ENCODE measurements around the gene TANGO6. TPM values are rescaled to one million over a fixed set of nuclear protein-coding genes. Genes with fewer than 3 reads are reported as not detected.

TANGO6 gene
- total and polyA plus RNA-seq, 2 of the 8 experiments (the other 6 are each of a cell fraction or from before 2014, with no cell fraction given): 5.0 to 19.5 TPM

DNA sequence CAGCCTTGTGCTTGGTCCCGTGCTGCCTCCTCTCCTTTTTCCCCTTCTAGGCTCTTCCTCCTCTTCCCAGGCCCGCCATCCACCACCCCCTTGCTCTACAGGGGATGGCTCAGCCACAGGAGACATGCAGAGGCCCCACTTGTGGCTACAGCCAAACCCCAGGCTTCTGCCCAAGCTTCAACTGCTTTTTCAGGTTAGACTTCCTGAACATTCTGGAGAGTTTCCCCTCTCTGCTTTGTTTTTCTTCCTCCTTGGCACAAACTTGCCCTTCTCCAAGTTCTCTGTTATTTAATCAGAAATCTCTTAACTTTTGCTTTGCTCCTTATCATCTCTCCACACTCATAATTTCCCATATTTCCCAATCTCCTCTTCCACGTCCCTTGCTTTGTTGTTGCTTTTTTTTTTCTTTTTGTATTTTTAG, 243.8 kb downstream of the TANGO6 start:
- Histone ChIP-seq H3K18ac (ENCODE audit: extremely low read depth, low read length) (no peak overlapping the region), H3K14ac (ENCODE audit: insufficient read length) (no peak overlapping the region), H3K9ac (replicated peaks in 1 of 4; ENCODE audit: extremely low read depth in 1 of 4, low read depth in 3 of 4, low read length in 3 of 4) (no peak overlapping the region), H2BK120ac (replicated peaks; ENCODE audit: low read depth, low read length) (no peak overlapping the region), H3K56ac (replicated peaks; ENCODE audit: insufficient read length, low read depth, low read length) (no peak overlapping the region), H3K36me3 (ENCODE audit: control insufficient read depth in 2 of 4, insufficient read depth in 4 of 4, low read length in 3 of 4) (no peaks in the 10 kb centered on the region), H3K4me1 (replicated peaks in 1 of 4; ENCODE audit: control insufficient read depth in 3 of 4, insufficient read depth in 4 of 4, low read length in 3 of 4) (peaks cover 9 to 14% (median 12%) of the 10 kb centered on the region in 4 experiments), H3K27me3 (replicated peaks in 1 of 4; ENCODE audit: control insufficient read depth in 3 of 4, extremely low read depth in 1 of 4, insufficient read depth in 3 of 4, low read length in 3 of 4) (no peaks in the 10 kb centered on the region), H2BK15ac (ENCODE audit: low read length) (peak overlapping the region; percentile 63; the same call in 1 of the 2 replicates), H3K4me2 (ENCODE audit: insufficient read depth in 1 of 2, low read depth in 2 of 2, low read length in 2 of 2) (no peak overlapping the region), H3K79me1 (ENCODE audit: low read depth, low read length) (no peaks in the 10 kb centered on the region), H3K27ac (ENCODE audit: low read depth, low read length) (no peak overlapping the region), H2BK12ac (ENCODE audit: low read depth, low read length) (no peak overlapping the region; the same call in 1 of the 2 replicates), H3K4me3 (ENCODE audit: extremely low read depth in 1 of 4, insufficient read depth in 2 of 4, low read depth in 3 of 4, low read length in 4 of 4) (no peak overlapping the region), H3K23ac (ENCODE audit: insufficient read length) (no peak overlapping the region), H2BK20ac (ENCODE audit: low read length) (no peak overlapping the region; the same call in 1 of the 2 replicates), H4K20me1 (replicated peaks in 1 of 2; ENCODE audit: control insufficient read depth in 1 of 2, insufficient read depth in 2 of 2, low read length in 2 of 2) (no peaks in the 10 kb centered on the region), H4K8ac (ENCODE audit: extremely low read depth, insufficient read depth, low read length) (peak overlapping the region; percentile 0; the same call in 1 of the 2 replicates), H2AK5ac (ENCODE audit: low read depth, low read length) (no peak overlapping the region; the same call in 1 of the 2 replicates), H3K4ac (replicated peaks; ENCODE audit: insufficient read length, low read depth, low read length) (no peak overlapping the region), H3K79me2 (ENCODE audit: control insufficient read depth in 1 of 2, insufficient read depth in 2 of 2, low read length in 2 of 2) (no peaks in the 10 kb centered on the region), H2AFZ (ENCODE audit: low read length) (no peak overlapping the region), H4K91ac (replicated peaks; ENCODE audit: insufficient read length, low read length) (peak overlapping the region; percentile 56), H3K23me2 (ENCODE audit: low read depth, low read length) (no peaks in the 10 kb centered on the region), H4K5ac (ENCODE audit: insufficient read length, low read depth, low read length) (no peak overlapping the region), H2BK5ac (ENCODE audit: low read depth, low read length) (peak overlapping the region; percentile 48; the same call in 1 of the 2 replicates), H3K9me3 (ENCODE audit: insufficient read depth in 2 of 2, low read depth in 1 of 2, low read length in 1 of 2) (no peaks in the 10 kb centered on the region)
- ChIA-PET CTCF (ENCODE audit: partially characterized antibody) (interaction anchor here (1.0 kb wide), 1 partner anchor 42 kb away, joined by 3 read pairs; no protein-coding TSS in a partner anchor), POLR2A (ENCODE audit: partially characterized antibody) (no interaction called here)
- WGBS, 2 experiments (ENCODE audit: extremely low coverage in 1 of 2, insufficient coverage in 1 of 2, insufficient read length in 1 of 2, insufficient replicate concordance in 2 of 2, low coverage in 1 of 2, low lambda C conversion rate in 2 of 2, missing lambda C conversion rate in 1 of 2): 97 to 100% methylated on average over 1 to 3 of the region's 3 CpGs
- FAIRE-seq (no peak), DNase-seq (ENCODE audit: low read depth in 1 of 2, low spot score in 2 of 2) (no peak)
- TF ChIP-seq EP300 (IDR thresholded peaks at IDR 0.05; ENCODE audit: borderline replicate concordance in 1 of 2, low read depth in 2 of 2, low read length in 2 of 2) (no peak), SIRT6 (IDR thresholded peaks at IDR 0.05; ENCODE audit: low read length) (no peak), CEBPB (IDR thresholded peaks at IDR 0.05; ENCODE audit: low read depth, low read length) (no peak), BRCA1 (IDR thresholded peaks at IDR 0.05; ENCODE audit: low read depth, low read length) (no peak), TBP (IDR thresholded peaks at IDR 0.05; ENCODE audit: low read depth, low read length) (no peak), JUN (IDR thresholded peaks at IDR 0.05; ENCODE audit: low read depth, low read length) (no peak), HDAC2 (IDR thresholded peaks at IDR 0.05; ENCODE audit: borderline replicate concordance in 1 of 2, low read depth in 2 of 2, low read length in 2 of 2) (no peak), MAX (IDR thresholded peaks at IDR 0.05) (no peak), KDM5A (IDR thresholded peaks at IDR 0.05; ENCODE audit: low read length) (no peak), RBBP5 (IDR thresholded peaks at IDR 0.05; ENCODE audit: borderline replicate concordance, low read depth, low read length) (no peak), SP1 (IDR thresholded peaks at IDR 0.05; ENCODE audit: low read depth, low read length) (no peak)
- TF ChIP-seq, protein P1, sequence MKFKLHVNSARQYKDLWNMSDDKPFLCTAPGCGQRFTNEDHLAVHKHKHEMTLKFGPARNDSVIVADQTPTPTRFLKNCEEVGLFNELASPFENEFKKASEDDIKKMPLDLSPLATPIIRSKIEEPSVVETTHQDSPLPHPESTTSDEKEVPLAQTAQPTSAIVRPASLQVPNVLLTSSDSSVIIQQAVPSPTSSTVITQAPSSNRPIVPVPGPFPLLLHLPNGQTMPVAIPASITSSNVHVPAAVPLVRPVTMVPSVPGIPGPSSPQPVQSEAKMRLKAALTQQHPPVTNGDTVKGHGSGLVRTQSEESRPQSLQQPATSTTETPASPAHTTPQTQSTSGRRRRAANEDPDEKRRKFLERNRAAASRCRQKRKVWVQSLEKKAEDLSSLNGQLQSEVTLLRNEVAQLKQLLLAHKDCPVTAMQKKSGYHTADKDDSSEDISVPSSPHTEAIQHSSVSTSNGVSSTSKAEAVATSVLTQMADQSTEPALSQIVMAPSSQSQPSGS (IDR thresholded peaks at IDR 0.05; ENCODE audit: low read length): no peak
